Tibial artery (tissue), 4 donors: Measurements from ENCODE around the gene BEAN1.

ENCODE experiments used
- DNase-seq, 2 donors: peaks; one replicate each; pipeline ENCODE4 v3.0.0-alpha.2; 2019
- H3K27ac ChIP-seq, 2 donors: fragments of 200-600 bp; sonication (generic) in 1 of 2; 1 replicate in 1 of 2; 2 replicates in 1 of 2; pipeline ENCODE4 v1.5.1; 2018 to 2019; ENCODE audit warnings: mild to moderate bottlenecking in 1 of 2
- H3K27me3 ChIP-seq, 2 donors: fragments of 200-600 bp; sonication (generic) in 1 of 2; one replicate each; pipeline versions ENCODE4 v1.5.1 to v1.6.0; 2016 to 2019
- H3K36me3 ChIP-seq, 3 donors: fragments of 200-600 bp; sonication (generic) in 2 of 3; one replicate each; pipeline ENCODE4 v1.5.1; 2016 to 2019; ENCODE audit warnings: mild to moderate bottlenecking in 2 of 3
- H3K4me1 ChIP-seq, 4 donors: fragments of 200-600 bp; sonication (generic) in 2 of 4; 1 replicate in 3 of 4; 2 replicates in 1 of 4; pipeline ENCODE4 v1.5.1; 2016 to 2019
- H3K4me3 ChIP-seq, 2 donors: fragments of 200-600 bp; sonication (generic) in 1 of 2; 1 replicate in 1 of 2; 2 replicates in 1 of 2; pipeline ENCODE4 v1.5.1; 2018 to 2019; ENCODE audit warnings: mild to moderate bottlenecking in 2 of 2
- H3K9me3 ChIP-seq, 3 donors: fragments of 200-600 bp; sonication (generic) in 1 of 3; one replicate each; pipeline ENCODE4 v1.5.1; 2016 to 2019
- CTCF ChIP-seq, 2 experiments: fragments of 200-600 bp in 1 of 2; fragments of 450-650 bp in 1 of 2; IDR thresholded peaks; one replicate each; pipeline ENCODE4 v1.5.1; 2017 to 2019; ENCODE audit warnings: antibody characterized with exemption in 2 of 2, mild to moderate bottlenecking in 1 of 2, moderate library complexity in 1 of 2
- intact Hi-C: fragments of 100-400 bp; cut with DNase I; formaldehyde crosslinking; loops from one replicate; pipeline ENCODE4 v1.15.0; 2023; ENCODE audit warnings: low total_unique reads

Gene BEAN1

GRCh38 chr16:66425651-66426050 lies 1.4 kb upstream of the BEAN1 start:
- Histone ChIP-seq H3K9me3 (no peaks in the 10 kb centered on the region), H3K27ac (no peak overlapping the region), H3K36me3 (no peaks in the 10 kb centered on the region), H3K4me3 (no peak overlapping the region), H3K27me3 (peaks cover 0 to 40% of the 10 kb centered on the region in 2 donors), H3K4me1 (peaks cover 0 to 27% (median 20%) of the 10 kb centered on the region in 4 donors)
- DNase-seq, result peak in 1 of 2 donors; percentile 43
- no peak for TF ChIP-seq CTCF (IDR thresholded peaks at IDR 0.05)
- intact Hi-C loops, result loop anchor here (10.0 kb wide), 1 partner anchor 429 kb away; no protein-coding TSS in a partner anchor

- peaks cover 0 to 38% of the 10 kb centered on the region in 2 donors for H3K27me3 ChIP-seq
- no peak for TF ChIP-seq CTCF (IDR thresholded peaks at IDR 0.05)
- H3K4me1 ChIP-seq, result peaks cover 0 to 27% (median 20%) of the 10 kb centered on the region in 4 donors
- peak overlapping the region; percentile 49 to 62 for H3K4me3 ChIP-seq
- no peaks in the 10 kb centered on the region for H3K9me3 ChIP-seq
- intact Hi-C loops, result loop anchor here (10.0 kb wide), 1 partner anchor 428 kb away; no protein-coding TSS in a partner anchor
- no peaks in the 10 kb centered on the region for H3K36me3 ChIP-seq
- peak in 1 of 2 donors; percentile 62 for DNase-seq
- H3K27ac ChIP-seq, result no peak overlapping the region
These were observed 721 bp upstream of the BEAN1 start for GRCh38 chr16:66426112-66427035.

GRCh38 chr16:66427871-66428681 lies 981 bp downstream of the BEAN1 start:
- H3K4me3 ChIP-seq, result peak overlapping the region; percentile 49 to 62
- TF ChIP-seq CTCF (IDR thresholded peaks at IDR 0.05), result no peak
- no peaks in the 10 kb centered on the region for H3K9me3 ChIP-seq
- DNase-seq, result no peak
- no peak overlapping the region for H3K27ac ChIP-seq
- H3K4me1 ChIP-seq, result peaks cover 0 to 27% (median 20%) of the 10 kb centered on the region in 4 donors
- intact Hi-C loops, result loop anchor here (10.0 kb wide), 1 partner anchor 427 kb away; no protein-coding TSS in a partner anchor
- no peaks in the 10 kb centered on the region for H3K36me3 ChIP-seq
- H3K27me3 ChIP-seq, result peaks cover 0 to 35% of the 10 kb centered on the region in 2 donors

- TF ChIP-seq CTCF (IDR thresholded peaks at IDR 0.05), result no peak
- Histone ChIP-seq H3K36me3 (no peaks in the 10 kb centered on the region), H3K27ac (no peak overlapping the region), H3K27me3 (peaks cover 0 to 40% of the 10 kb centered on the region in 2 donors), H3K9me3 (no peaks in the 10 kb centered on the region), H3K4me3 (no peak overlapping the region), H3K4me1 (peaks cover 0 to 27% (median 20%) of the 10 kb centered on the region in 4 donors)
- DNase-seq, result no peak
- intact Hi-C loops, result loop anchor here (10.0 kb wide), 1 partner anchor 426 kb away; no protein-coding TSS in a partner anchor
These were observed 1.7 kb downstream of the BEAN1 start for GRCh38 chr16:66428682-66429251.
